Suppressor macrophage (primary cell): ENCODE data around the gene BUB1B.
"Not testable (repeated sequence)": the region's sequence is repeated elsewhere in the genome, so short reads cannot be mapped to it uniquely, and the experiment has no call there.

Source experiments
- DNase-seq, 4 experiments: peaks; one replicate each; pipeline ENCODE4 v3.0.0-alpha.2; 2020 to 2022

BUB1B gene

GRCh38 chr15:40137303-40138200, 23.3 kb upstream of the BUB1B start:
- DNase-seq: no peak

GRCh38 chr15:40138201-40138570, 22.7 kb upstream of the BUB1B start:
- DNase-seq: not testable (repeated sequence)

GRCh38 chr15:40142428-40142827, 18.4 kb upstream of the BUB1B start:
- no peak for DNase-seq

GRCh38 chr15:40146037-40146436, 14.8 kb upstream of the BUB1B start:
- DNase-seq: no peak

- no peak for DNase-seq
Observed at GRCh38 chr15:40149339-40149738, 11.5 kb upstream of the BUB1B start.

- peak; percentile 67 to 77 (median 75) for DNase-seq
Observed at GRCh38 chr15:40150163-40150925, 10.5 kb upstream of the BUB1B start.

- no peak for DNase-seq
Observed at GRCh38 chr15:40151499-40151898, 9.4 kb upstream of the BUB1B start.

GRCh38 chr15:40151991-40152390, 8.9 kb upstream of the BUB1B start:
- no peak for DNase-seq

GRCh38 chr15:40154821-40155220, 6.0 kb upstream of the BUB1B start:
- not testable (repeated sequence) for DNase-seq

GRCh38 chr15:40155270-40155910, 5.5 kb upstream of the BUB1B start:
- peak in 1 of 4 experiments; percentile 18 for DNase-seq

GRCh38 chr15:40157778-40158447, 3.0 kb upstream of the BUB1B start:
- peak in 3 of 4 experiments; percentile 43 to 54 (median 46) for DNase-seq

- no peak for DNase-seq
Observed at GRCh38 chr15:40160021-40160420, 848 bp upstream of the BUB1B start.

GRCh38 chr15:40161693-40162391, 973 bp downstream of the BUB1B start:
- no peak for DNase-seq

GRCh38 chr15:40162552-40162951, 1.7 kb downstream of the BUB1B start:
- DNase-seq: peak in 3 of 4 experiments; percentile 13 to 34 (median 24)

GRCh38 chr15:40163657-40164416, 3.0 kb downstream of the BUB1B start:
- peak in 1 of 4 experiments; percentile 10 for DNase-seq

GRCh38 chr15:40167374-40167773, 6.5 kb downstream of the BUB1B start:
- DNase-seq: not testable (repeated sequence)

- DNase-seq: no peak
Observed at GRCh38 chr15:40175160-40175559, 14.3 kb downstream of the BUB1B start.

GRCh38 chr15:40182358-40183029, 21.6 kb downstream of the BUB1B start:
- peak in 3 of 4 experiments; percentile 19 to 62 (median 54) for DNase-seq

- peak in 2 of 4 experiments; percentile 20 to 33 for DNase-seq
Observed at GRCh38 chr15:40183636-40184463, 23.0 kb downstream of the BUB1B start.
